ENCODE data around the gene TIGD1. TPM values are rescaled to one million over a fixed set of nuclear protein-coding genes. Genes with fewer than 3 reads are reported as not detected.

Gene TIGD1
- polyA plus RNA-seq, 1 of the 3 experiments (the other 2 are of a cell fraction): 4.6 TPM

DNA sequence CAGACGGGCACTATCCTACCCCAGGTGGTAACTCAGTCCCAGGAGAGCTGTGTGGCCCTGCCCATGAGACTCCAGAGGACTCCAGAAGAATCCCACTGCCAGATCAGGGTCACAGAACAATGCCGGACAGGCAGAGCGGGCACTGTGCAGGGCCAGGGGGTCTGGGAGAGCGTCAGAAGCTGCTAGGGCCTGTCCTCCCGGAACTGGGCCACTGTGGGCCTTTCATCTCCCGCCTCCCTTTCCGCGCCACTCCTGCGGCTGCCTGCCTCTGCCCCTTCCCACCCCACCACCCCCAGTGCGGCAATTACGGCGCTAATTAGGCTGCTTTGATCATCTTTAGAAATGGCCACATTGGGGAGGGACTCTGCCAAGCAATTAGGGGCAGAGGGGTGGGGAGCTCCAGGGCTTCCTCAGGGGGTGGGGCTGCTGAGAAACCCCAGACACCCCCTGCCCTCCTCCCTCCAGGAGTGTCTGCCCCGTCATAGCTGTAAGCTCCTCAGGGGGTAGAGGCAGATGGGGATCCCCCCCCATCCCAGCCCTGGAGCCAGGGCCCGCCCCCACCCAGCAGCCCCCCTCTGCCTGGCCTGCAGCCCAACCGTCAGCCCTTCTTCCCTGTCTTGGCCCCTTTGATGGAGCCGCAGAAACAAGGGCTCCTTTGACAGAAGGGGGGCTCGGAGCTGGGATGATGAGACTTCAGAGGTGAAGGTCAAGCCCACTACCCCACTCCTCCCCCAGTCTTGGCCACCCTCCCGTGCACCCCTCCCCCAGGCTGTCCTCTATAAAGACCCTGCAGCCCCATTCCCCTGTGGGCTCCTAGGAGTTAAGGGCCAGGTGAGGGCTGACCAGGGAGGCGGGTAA lies 30.5 kb downstream of the TIGD1 start, which contains the start of gene PRSS56:
PRSS56 (plus strand) TSS at position 808 of the 858 bp plus-strand sequence. CDS start 211 bp downstream, outside the sequence.
- H3K4me1 ChIP-seq (ENCODE audit: control insufficient read depth in 1 of 2, insufficient read depth in 2 of 2, low read depth in 1 of 2, low read length in 1 of 2): peaks cover 0 to 17% of the 10 kb centered on the region in 2 experiments; a peak in 1 of 4 replicates
- no peak within 1 kb of the TSS for H3K9ac ChIP-seq
- no peak within 1 kb of the TSS for H3K4me2 ChIP-seq
- no peaks in the 10 kb centered on the region for H3K9me3 ChIP-seq
- H2AFZ ChIP-seq (ENCODE audit: low read depth): no peak within 1 kb of the TSS
- no peaks in the 10 kb centered on the region for H3K36me3 ChIP-seq (replicated peaks in 1 of 2; ENCODE audit: control insufficient read depth in 1 of 2, insufficient read depth in 2 of 2, low read length in 1 of 2)
- CTCF ChIA-PET: interaction anchor here (1.1 to 9.7 kb wide), 15 partner anchors 8 to 619 kb away, joined by 3 to 196 read pairs (median 17); no protein-coding TSS in a partner anchor
- H3K4me3 ChIP-seq (ENCODE audit: low read depth in 2 of 2, low read length in 1 of 2): no peak within 1 kb of the TSS
- POLR2A ChIA-PET: no interaction called here
- no peak for DNase-seq
- H3K79me2 ChIP-seq (ENCODE audit: insufficient read depth): no peaks in the 10 kb centered on the region
- no peaks in the 10 kb centered on the region for H3F3A ChIP-seq (replicated peaks; ENCODE audit: insufficient read depth)
- no peaks in the 10 kb centered on the region for H4K20me1 ChIP-seq (ENCODE audit: insufficient read depth)
- no peak within 1 kb of the TSS for H3K27ac ChIP-seq (ENCODE audit: low read depth in 2 of 2, low read length in 1 of 2)
- TF ChIP-seq TCF12 (IDR thresholded peaks at IDR 0.05) (no peak), ELF1 (IDR thresholded peaks at IDR 0.05) (no peak), GABPA (IDR thresholded peaks at IDR 0.05; ENCODE audit: low read depth) (no peak), MXI1 (IDR thresholded peaks at IDR 0.05; ENCODE audit: low read depth, low read length) (no peak), TAF1 (IDR thresholded peaks at IDR 0.05; ENCODE audit: borderline replicate concordance, low read depth, low read length) (no peak), TEAD4 (IDR thresholded peaks at IDR 0.05; ENCODE audit: borderline replicate concordance, insufficient read depth) (no peak), RFX5 (IDR thresholded peaks at IDR 0.05; ENCODE audit: low read length) (no peak), SMC3 (IDR thresholded peaks at IDR 0.05; ENCODE audit: low read depth, low read length) (no peak), NRF1 (IDR thresholded peaks at IDR 0.05; ENCODE audit: low read depth, low read length) (no peak), CHD2 (IDR thresholded peaks at IDR 0.05; ENCODE audit: low read length, partially characterized antibody) (no peak), RCOR1 (IDR thresholded peaks at IDR 0.05; ENCODE audit: low read length) (no peak)
- TF ChIP-seq, protein P1, sequence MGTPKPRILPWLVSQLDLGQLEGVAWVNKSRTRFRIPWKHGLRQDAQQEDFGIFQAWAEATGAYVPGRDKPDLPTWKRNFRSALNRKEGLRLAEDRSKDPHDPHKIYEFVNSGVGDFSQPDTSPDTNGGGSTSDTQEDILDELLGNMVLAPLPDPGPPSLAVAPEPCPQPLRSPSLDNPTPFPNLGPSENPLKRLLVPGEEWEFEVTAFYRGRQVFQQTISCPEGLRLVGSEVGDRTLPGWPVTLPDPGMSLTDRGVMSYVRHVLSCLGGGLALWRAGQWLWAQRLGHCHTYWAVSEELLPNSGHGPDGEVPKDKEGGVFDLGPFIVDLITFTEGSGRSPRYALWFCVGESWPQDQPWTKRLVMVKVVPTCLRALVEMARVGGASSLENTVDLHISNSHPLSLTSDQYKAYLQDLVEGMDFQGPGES (IDR thresholded peaks at IDR 0.05; ENCODE audit: low read depth, low read length): no peak
- TF ChIP-seq, protein P2, sequence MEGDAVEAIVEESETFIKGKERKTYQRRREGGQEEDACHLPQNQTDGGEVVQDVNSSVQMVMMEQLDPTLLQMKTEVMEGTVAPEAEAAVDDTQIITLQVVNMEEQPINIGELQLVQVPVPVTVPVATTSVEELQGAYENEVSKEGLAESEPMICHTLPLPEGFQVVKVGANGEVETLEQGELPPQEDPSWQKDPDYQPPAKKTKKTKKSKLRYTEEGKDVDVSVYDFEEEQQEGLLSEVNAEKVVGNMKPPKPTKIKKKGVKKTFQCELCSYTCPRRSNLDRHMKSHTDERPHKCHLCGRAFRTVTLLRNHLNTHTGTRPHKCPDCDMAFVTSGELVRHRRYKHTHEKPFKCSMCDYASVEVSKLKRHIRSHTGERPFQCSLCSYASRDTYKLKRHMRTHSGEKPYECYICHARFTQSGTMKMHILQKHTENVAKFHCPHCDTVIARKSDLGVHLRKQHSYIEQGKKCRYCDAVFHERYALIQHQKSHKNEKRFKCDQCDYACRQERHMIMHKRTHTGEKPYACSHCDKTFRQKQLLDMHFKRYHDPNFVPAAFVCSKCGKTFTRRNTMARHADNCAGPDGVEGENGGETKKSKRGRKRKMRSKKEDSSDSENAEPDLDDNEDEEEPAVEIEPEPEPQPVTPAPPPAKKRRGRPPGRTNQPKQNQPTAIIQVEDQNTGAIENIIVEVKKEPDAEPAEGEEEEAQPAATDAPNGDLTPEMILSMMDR (IDR thresholded peaks at IDR 0.05): no peak
- TF ChIP-seq, protein P3, sequence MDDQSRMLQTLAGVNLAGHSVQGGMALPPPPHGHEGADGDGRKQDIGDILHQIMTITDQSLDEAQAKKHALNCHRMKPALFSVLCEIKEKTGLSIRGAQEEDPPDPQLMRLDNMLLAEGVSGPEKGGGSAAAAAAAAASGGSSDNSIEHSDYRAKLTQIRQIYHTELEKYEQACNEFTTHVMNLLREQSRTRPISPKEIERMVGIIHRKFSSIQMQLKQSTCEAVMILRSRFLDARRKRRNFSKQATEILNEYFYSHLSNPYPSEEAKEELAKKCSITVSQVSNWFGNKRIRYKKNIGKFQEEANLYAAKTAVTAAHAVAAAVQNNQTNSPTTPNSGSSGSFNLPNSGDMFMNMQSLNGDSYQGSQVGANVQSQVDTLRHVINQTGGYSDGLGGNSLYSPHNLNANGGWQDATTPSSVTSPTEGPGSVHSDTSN (IDR thresholded peaks at IDR 0.05): no peak
- TF ChIP-seq, protein P4, sequence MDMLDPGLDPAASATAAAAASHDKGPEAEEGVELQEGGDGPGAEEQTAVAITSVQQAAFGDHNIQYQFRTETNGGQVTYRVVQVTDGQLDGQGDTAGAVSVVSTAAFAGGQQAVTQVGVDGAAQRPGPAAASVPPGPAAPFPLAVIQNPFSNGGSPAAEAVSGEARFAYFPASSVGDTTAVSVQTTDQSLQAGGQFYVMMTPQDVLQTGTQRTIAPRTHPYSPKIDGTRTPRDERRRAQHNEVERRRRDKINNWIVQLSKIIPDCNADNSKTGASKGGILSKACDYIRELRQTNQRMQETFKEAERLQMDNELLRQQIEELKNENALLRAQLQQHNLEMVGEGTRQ (IDR thresholded peaks at IDR 0.05; ENCODE audit: borderline replicate concordance, low read depth, low read length): no peak
- H3K27me3 ChIP-seq (ENCODE audit: insufficient read depth): peaks cover 29% of the 10 kb centered on the region
- H3K9me2 ChIP-seq: no peaks in the 10 kb centered on the region
- WGBS (ENCODE audit: low lambda C conversion rate): 72% methylated on average over 18 of the region's 19 CpGs
